HG02938 (cell line): Measurements from ENCODE around the gene TBX4.
"Not testable (repeated sequence)": the region's sequence is repeated elsewhere in the genome, so short reads cannot be mapped to it uniquely, and the experiment has no call there.

Source experiments
- ATAC-seq: cut with Tn5 transposase; IDR thresholded peaks from one replicate; pipeline ENCODE4 v1.9.1; 2021; ENCODE audit warnings: mild to moderate bottlenecking, moderate library complexity; ENCODE audit not compliant: unreplicated experiment

Gene TBX4

GRCh38 chr17:61427567-61427966 lies 24.7 kb upstream of the TBX4 start:
- ATAC-seq, result no peak

- ATAC-seq, result no peak
These were observed 22.9 kb upstream of the TBX4 start for GRCh38 chr17:61429274-61429673.

- ATAC-seq, result not testable (repeated sequence)
These were observed 22.4 kb upstream of the TBX4 start for GRCh38 chr17:61429831-61430230.

GRCh38 chr17:61431594-61432311 lies 20.5 kb upstream of the TBX4 start:
- ATAC-seq, result no peak

- ATAC-seq, result no peak
These were observed 15.9 kb upstream of the TBX4 start for GRCh38 chr17:61436273-61436672.

GRCh38 chr17:61436995-61437704 lies 15.1 kb upstream of the TBX4 start:
- ATAC-seq, result no peak

GRCh38 chr17:61440697-61441096 lies 11.5 kb upstream of the TBX4 start:
- no peak for ATAC-seq

GRCh38 chr17:61441507-61441906 lies 10.7 kb upstream of the TBX4 start:
- not testable (repeated sequence) for ATAC-seq

GRCh38 chr17:61442136-61442775 lies 10.0 kb upstream of the TBX4 start:
- no peak for ATAC-seq

- no peak for ATAC-seq
These were observed 9.2 kb upstream of the TBX4 start for GRCh38 chr17:61442878-61443474.

- no peak for ATAC-seq
These were observed 8.7 kb upstream of the TBX4 start for GRCh38 chr17:61443475-61443882.

- no peak for ATAC-seq
These were observed 8.1 kb upstream of the TBX4 start for GRCh38 chr17:61444075-61444474.

- no peak for ATAC-seq
These were observed 7.4 kb upstream of the TBX4 start for GRCh38 chr17:61444831-61445230.

- ATAC-seq, result no peak
These were observed 4.9 kb upstream of the TBX4 start for GRCh38 chr17:61447358-61447757.

- ATAC-seq, result no peak
These were observed 4.2 kb upstream of the TBX4 start for GRCh38 chr17:61448042-61448441.

GRCh38 chr17:61449140-61449539 lies 3.1 kb upstream of the TBX4 start:
- not testable (repeated sequence) for ATAC-seq

- ATAC-seq, result no peak
These were observed 2.2 kb upstream of the TBX4 start for GRCh38 chr17:61449707-61450640.

- ATAC-seq, result no peak
These were observed 1.3 kb upstream of the TBX4 start for GRCh38 chr17:61450641-61451537.

GRCh38 chr17:61451538-61452300 lies 503 bp upstream of the TBX4 start:
- ATAC-seq, result no peak
